Brain microvascular endothelial cell (primary cell): ENCODE data around the gene STAT6.

Source experiments
- DNase-seq: peaks from one replicate; pipeline ENCODE4 v3.0.0-alpha.2; 2020
- H3K27ac ChIP-seq: fragments of 250-450 bp; sonication (Bioruptor Pico); 2 replicates; pipeline ENCODE4 v1.5.1; 2020; ENCODE audit warnings: mild to moderate bottlenecking, moderate library complexity
- H3K27me3 ChIP-seq: fragments of 250-450 bp; sonication (Bioruptor Pico); replicated peaks from 2 replicates; pipeline ENCODE4 v1.5.1; 2020; ENCODE audit warnings: mild to moderate bottlenecking
- H3K36me3 ChIP-seq: fragments of 250-450 bp; sonication (Bioruptor Pico); replicated peaks from 2 replicates; pipeline ENCODE4 v1.5.1; 2020; ENCODE audit warnings: mild to moderate bottlenecking
- H3K4me3 ChIP-seq: 2 replicates; pipeline ENCODE4 v1.5.1; 2011; ENCODE audit warnings: low read depth, mild to moderate bottlenecking, control low read depth, low read length, moderate library complexity
- CTCF ChIP-seq: IDR thresholded peaks from 2 replicates; pipeline ENCODE4 v1.5.1; 2011; ENCODE audit warnings: low read depth, mild to moderate bottlenecking, moderate library complexity, low read length, control low read depth, inconsistent platforms; ENCODE audit errors: missing control alignments
- in situ Hi-C: cut with HindIII; loops from 2 replicates; pipeline ENCODE4 v1.10.0; 2017; ENCODE audit warnings: low sequenced_read_pairs, low pct_ligation_motif_present

Gene STAT6

GRCh38 chr12:57158186-57158585 lies 47.0 kb upstream of the STAT6 start:
- no peak for TF ChIP-seq CTCF
- in situ Hi-C loops, result no loop called here

GRCh38 chr12:57157588-57158173 lies 46.5 kb upstream of the STAT6 start:
- no peaks in the 10 kb centered on the region for H3K27me3 ChIP-seq
- in situ Hi-C loops, result no loop called here
- H3K36me3 ChIP-seq, result peaks cover 89% of the 10 kb centered on the region
- H3K4me3 ChIP-seq, result no peak overlapping the region
- H3K27ac ChIP-seq, result no peak overlapping the region
- no peak for TF ChIP-seq CTCF
- DNase-seq, result no peak

More at GRCh38 chr12:57158186-57158585, 47.0 kb upstream of the STAT6 start:
- Histone ChIP-seq H3K27me3 (no peaks in the 10 kb centered on the region), H3K4me3 (no peak overlapping the region), H3K36me3 (peaks cover 90% of the 10 kb centered on the region), H3K27ac (no peak overlapping the region)
- DNase-seq, result no peak

- peaks cover 80% of the 10 kb centered on the region for H3K36me3 ChIP-seq
- no peak for DNase-seq
- TF ChIP-seq CTCF, result no peak
- H3K27ac ChIP-seq, result no peak overlapping the region
- no peak overlapping the region for H3K4me3 ChIP-seq
- in situ Hi-C loops, result no loop called here
- no peaks in the 10 kb centered on the region for H3K27me3 ChIP-seq
Observed at GRCh38 chr12:57156701-57157403, 45.7 kb upstream of the STAT6 start.

GRCh38 chr12:57154804-57155434 lies 43.8 kb upstream of the STAT6 start:
- in situ Hi-C loops, result no loop called here
- no peak for TF ChIP-seq CTCF
- Histone ChIP-seq H3K27ac (no peak overlapping the region), H3K4me3 (no peak overlapping the region), H3K27me3 (no peaks in the 10 kb centered on the region), H3K36me3 (peaks cover 75% of the 10 kb centered on the region)
- DNase-seq, result no peak

- Histone ChIP-seq H3K36me3 (peaks cover 72% of the 10 kb centered on the region), H3K27ac (no peak overlapping the region), H3K4me3 (no peak overlapping the region), H3K27me3 (no peaks in the 10 kb centered on the region)
- in situ Hi-C loops, result no loop called here
- no peak for TF ChIP-seq CTCF
- no peak for DNase-seq
Observed at GRCh38 chr12:57154076-57154475, 42.9 kb upstream of the STAT6 start.
